ENCODE results near the gene LRG1.

DNA sequence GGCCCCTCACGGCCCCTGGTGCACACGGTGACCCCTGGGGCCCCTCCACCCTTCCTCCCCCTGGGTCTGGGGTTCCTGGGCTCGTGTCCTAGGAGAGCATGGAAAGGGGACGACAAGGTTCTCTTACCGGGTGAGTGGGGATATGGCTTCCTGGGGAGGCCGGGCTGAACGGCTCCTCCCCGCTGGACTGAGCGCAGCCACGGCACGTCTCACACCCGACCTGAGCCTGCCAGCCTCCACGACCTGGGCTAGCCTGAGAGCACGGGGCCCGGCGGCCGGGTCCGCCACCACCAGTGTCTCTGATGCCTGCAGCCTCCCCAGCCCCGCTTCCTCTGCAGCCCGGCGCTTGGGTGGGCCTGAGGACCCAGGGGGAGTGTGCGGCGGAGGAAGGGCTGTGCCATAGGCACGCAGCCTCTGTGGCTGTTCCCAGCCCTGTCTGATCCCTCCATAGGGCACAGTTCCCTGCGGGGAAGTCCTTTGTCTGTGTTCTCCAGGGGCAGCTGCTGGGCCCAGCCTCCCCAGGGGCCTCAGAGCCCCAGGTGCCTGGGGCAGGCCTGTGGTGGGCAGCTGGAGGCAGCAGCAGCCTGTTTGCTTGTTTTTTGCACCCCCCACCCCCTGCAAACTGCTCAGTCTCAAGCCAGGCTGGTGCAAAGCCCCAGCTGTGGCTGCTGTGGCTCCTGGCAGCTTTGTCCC lies 36.6 kb downstream of the LRG1 start:
- TF ChIP-seq, protein P1, sequence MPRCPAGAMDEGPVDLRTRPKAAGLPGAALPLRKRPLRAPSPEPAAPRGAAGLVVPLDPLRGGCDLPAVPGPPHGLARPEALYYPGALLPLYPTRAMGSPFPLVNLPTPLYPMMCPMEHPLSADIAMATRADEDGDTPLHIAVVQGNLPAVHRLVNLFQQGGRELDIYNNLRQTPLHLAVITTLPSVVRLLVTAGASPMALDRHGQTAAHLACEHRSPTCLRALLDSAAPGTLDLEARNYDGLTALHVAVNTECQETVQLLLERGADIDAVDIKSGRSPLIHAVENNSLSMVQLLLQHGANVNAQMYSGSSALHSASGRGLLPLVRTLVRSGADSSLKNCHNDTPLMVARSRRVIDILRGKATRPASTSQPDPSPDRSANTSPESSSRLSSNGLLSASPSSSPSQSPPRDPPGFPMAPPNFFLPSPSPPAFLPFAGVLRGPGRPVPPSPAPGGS (IDR thresholded peaks at IDR 0.05; ENCODE audit: borderline replicate concordance, insufficient read depth, low read depth, low read length, poor library complexity, severe bottlenecking) = no peak
- no peak for TF ChIP-seq POLR2AphosphoS5 (IDR thresholded peaks at IDR 0.05; ENCODE audit: low read length)
- TF ChIP-seq NFXL1 (IDR thresholded peaks at IDR 0.05; ENCODE audit: borderline replicate concordance) = no peak
- TF ChIP-seq SPI1 (IDR thresholded peaks at IDR 0.05; ENCODE audit: borderline replicate concordance, insufficient read depth, low read depth, low read length) = no peak
- TF ChIP-seq, protein P2, sequence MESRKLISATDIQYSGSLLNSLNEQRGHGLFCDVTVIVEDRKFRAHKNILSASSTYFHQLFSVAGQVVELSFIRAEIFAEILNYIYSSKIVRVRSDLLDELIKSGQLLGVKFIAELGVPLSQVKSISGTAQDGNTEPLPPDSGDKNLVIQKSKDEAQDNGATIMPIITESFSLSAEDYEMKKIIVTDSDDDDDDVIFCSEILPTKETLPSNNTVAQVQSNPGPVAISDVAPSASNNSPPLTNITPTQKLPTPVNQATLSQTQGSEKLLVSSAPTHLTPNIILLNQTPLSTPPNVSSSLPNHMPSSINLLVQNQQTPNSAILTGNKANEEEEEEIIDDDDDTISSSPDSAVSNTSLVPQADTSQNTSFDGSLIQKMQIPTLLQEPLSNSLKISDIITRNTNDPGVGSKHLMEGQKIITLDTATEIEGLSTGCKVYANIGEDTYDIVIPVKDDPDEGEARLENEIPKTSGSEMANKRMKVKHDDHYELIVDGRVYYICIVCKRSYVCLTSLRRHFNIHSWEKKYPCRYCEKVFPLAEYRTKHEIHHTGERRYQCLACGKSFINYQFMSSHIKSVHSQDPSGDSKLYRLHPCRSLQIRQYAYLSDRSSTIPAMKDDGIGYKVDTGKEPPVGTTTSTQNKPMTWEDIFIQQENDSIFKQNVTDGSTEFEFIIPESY (IDR thresholded peaks at IDR 0.05) = no peak
- no peak for TF ChIP-seq POLR2A (IDR thresholded peaks at IDR 0.05; ENCODE audit: low read depth, low read length)
- no peak for TF ChIP-seq EZH2 (IDR thresholded peaks at IDR 0.05; ENCODE audit: borderline replicate concordance, control insufficient read depth, low read depth, low read length)
